H1 (cell line): ENCODE results near the gene RELN. TPM values are rescaled to one million over a fixed set of nuclear protein-coding genes. Genes with fewer than 3 reads are reported as not detected.

Experiments used
- CTCF ChIA-PET: fragments of 300-600 bp; sonication (Branson Sonifier 250); formaldehyde crosslinking; loops from one replicate; lab custom pipeline; 2021; ENCODE audit not compliant: partially characterized antibody; lab: Charles Lee
- POLR2A ChIA-PET: fragments of 300-600 bp; sonication (Branson Sonifier 250); formaldehyde crosslinking; loops from one replicate; lab custom pipeline; 2021; ENCODE audit warnings: inconsistent platforms; ENCODE audit not compliant: partially characterized antibody; lab: Charles Lee
- DNase-seq, 2 experiments: peaks; one replicate each; pipeline versions ENCODE4 v3.0.0 to v3.0.0-alpha.2; 2010 to 2022; ENCODE audit warnings: low spot score in 2 of 2, low read depth in 1 of 2, mixed read lengths in 1 of 2
- FAIRE-seq: peaks from 2 replicates; lab custom pipeline; 2011; peaks lifted over from hg19 to GRCh38; lab: Jason Lieb, UNC
- H2AFZ ChIP-seq: 2 replicates; pipeline ENCODE4 v1.8.1; 2012; ENCODE audit warnings: low read length, inconsistent platforms
- H2AK5ac ChIP-seq: 2 replicates; pipeline ENCODE4 v1.6.1; 2013; ENCODE audit warnings: low read depth, low read length
- H2BK120ac ChIP-seq: replicated peaks from 2 replicates; pipeline ENCODE3; 2013; ENCODE audit warnings: low read depth, low read length, inconsistent platforms
- H2BK12ac ChIP-seq: 2 replicates; pipeline ENCODE4 v1.6.1; 2013; ENCODE audit warnings: low read depth, low read length
- H2BK15ac ChIP-seq: 2 replicates; pipeline ENCODE4 v1.6.1; 2013; ENCODE audit warnings: low read length
- H2BK20ac ChIP-seq: 2 replicates; pipeline ENCODE4 v1.6.1; 2013; ENCODE audit warnings: low read length
- H2BK5ac ChIP-seq: 2 replicates; pipeline ENCODE4 v1.6.1; 2013; ENCODE audit warnings: low read depth, low read length
- H3K14ac ChIP-seq: 2 replicates; pipeline ENCODE4 v1.6.1; 2013; ENCODE audit warnings: inconsistent platforms; ENCODE audit not compliant: insufficient read length
- H3K18ac ChIP-seq: 2 replicates; pipeline ENCODE4 v1.6.1; 2013; ENCODE audit warnings: low read length; ENCODE audit errors: extremely low read depth
- H3K23ac ChIP-seq: 2 replicates; pipeline ENCODE4 v1.6.1; 2013; ENCODE audit warnings: inconsistent platforms; ENCODE audit not compliant: insufficient read length
- H3K23me2 ChIP-seq: 2 replicates; pipeline ENCODE4 v1.6.1; 2013; ENCODE audit warnings: low read depth, low read length
- H3K27ac ChIP-seq: 2 replicates; pipeline ENCODE4 v1.6.1; 2011; ENCODE audit warnings: low read depth, low read length, inconsistent platforms
- H3K27me3 ChIP-seq, 4 experiments: replicated peaks in 1 of 4; 1 replicate in 1 of 4; 2 replicates in 3 of 4; pipeline versions ENCODE4 v1.6.1 to v1.8.1; 2011 to 2013; ENCODE audit warnings: low read length in 3 of 4, mild to moderate bottlenecking in 3 of 4, inconsistent platforms in 2 of 4, mixed read lengths in 2 of 4, moderate library complexity in 1 of 4; ENCODE audit not compliant: control insufficient read depth in 3 of 4, insufficient read depth in 3 of 4; ENCODE audit errors: extremely low read depth in 1 of 4
- H3K36me3 ChIP-seq, 4 experiments: 2 replicates each; pipeline versions ENCODE4 v1.6.1 to v1.8.1; 2011 to 2013; ENCODE audit warnings: mild to moderate bottlenecking in 4 of 4, low read length in 3 of 4, moderate library complexity in 2 of 4, control low read depth in 1 of 4, inconsistent platforms in 1 of 4; ENCODE audit not compliant: insufficient read depth in 4 of 4, control insufficient read depth in 2 of 4
- H3K4ac ChIP-seq: replicated peaks from 2 replicates; pipeline ENCODE3; 2013; ENCODE audit warnings: low read length, low read depth, mixed read lengths, inconsistent platforms; ENCODE audit not compliant: insufficient read length
- H3K4me1 ChIP-seq, 4 experiments: replicated peaks in 1 of 4; 1 replicate in 1 of 4; 2 replicates in 3 of 4; pipeline versions ENCODE4 v1.6.1 to v1.8.1; 2011 to 2013; ENCODE audit warnings: low read length in 3 of 4, inconsistent platforms in 2 of 4, mixed read lengths in 1 of 4; ENCODE audit not compliant: insufficient read depth in 4 of 4, control insufficient read depth in 3 of 4
- H3K4me2 ChIP-seq, 2 experiments: 2 replicates each; pipeline versions ENCODE4 v1.6.1 to v1.8.1; 2011 to 2013; ENCODE audit warnings: low read depth in 2 of 2, low read length in 2 of 2, control low read depth in 1 of 2, inconsistent platforms in 1 of 2, mild to moderate bottlenecking in 1 of 2; ENCODE audit not compliant: insufficient read depth in 1 of 2
- H3K4me3 ChIP-seq, 4 experiments: fragments of 200-600, 300-600 bp in 1 of 4; sonication (generic), shearing (Covaris generic), sonication (Bioruptor Twin) in 1 of 4; 2 replicates each; pipeline versions ENCODE4 v1.5.1 to v1.8.1; 2011 to 2016; ENCODE audit warnings: low read length in 4 of 4, low read depth in 3 of 4, control low read depth in 2 of 4, inconsistent platforms in 2 of 4, mild to moderate bottlenecking in 2 of 4, mixed read lengths in 1 of 4, moderate library complexity in 1 of 4; ENCODE audit not compliant: insufficient read depth in 2 of 4; ENCODE audit errors: extremely low read depth in 1 of 4
- H3K56ac ChIP-seq: replicated peaks from 2 replicates; pipeline ENCODE3; 2013; ENCODE audit warnings: low read depth, mild to moderate bottlenecking, mixed read lengths, low read length, inconsistent platforms; ENCODE audit not compliant: insufficient read length
- H3K79me1 ChIP-seq: 2 replicates; pipeline ENCODE4 v1.6.1; 2013; ENCODE audit warnings: low read depth, low read length, control low read depth
- H3K79me2 ChIP-seq, 2 experiments: 2 replicates each; pipeline versions ENCODE4 v1.6.1 to v1.8.1; 2012 to 2013; ENCODE audit warnings: low read length in 2 of 2, mild to moderate bottlenecking in 2 of 2, inconsistent platforms in 1 of 2; ENCODE audit not compliant: insufficient read depth in 2 of 2, control insufficient read depth in 1 of 2
- H3K9ac ChIP-seq, 4 experiments: replicated peaks in 1 of 4; 1 replicate in 1 of 4; 2 replicates in 3 of 4; pipeline versions ENCODE4 v1.6.1 to v1.8.1; 2011 to 2013; ENCODE audit warnings: low read depth in 3 of 4, low read length in 3 of 4, control low read depth in 2 of 4, mild to moderate bottlenecking in 2 of 4, moderate library complexity in 2 of 4, inconsistent platforms in 1 of 4; ENCODE audit errors: extremely low read depth in 1 of 4
- H3K9me3 ChIP-seq, 2 experiments: 2 replicates each; pipeline versions ENCODE4 v1.6.1 to v1.8.1; 2012 to 2013; ENCODE audit warnings: mild to moderate bottlenecking in 2 of 2, moderate library complexity in 2 of 2, control low read depth in 1 of 2, inconsistent platforms in 1 of 2, low read depth in 1 of 2, low read length in 1 of 2, mixed read lengths in 1 of 2; ENCODE audit not compliant: insufficient read depth in 2 of 2
- H4K20me1 ChIP-seq, 2 experiments: replicated peaks in 1 of 2; 2 replicates each; pipeline versions ENCODE3 to v1.8.1; 2011 to 2013; ENCODE audit warnings: inconsistent platforms in 2 of 2, low read length in 2 of 2, mild to moderate bottlenecking in 1 of 2; ENCODE audit not compliant: insufficient read depth in 2 of 2, control insufficient read depth in 1 of 2
- H4K5ac ChIP-seq: 2 replicates; pipeline ENCODE4 v1.6.1; 2013; ENCODE audit warnings: low read length, low read depth, mixed read lengths, inconsistent platforms; ENCODE audit not compliant: insufficient read length
- H4K8ac ChIP-seq: 2 replicates; pipeline ENCODE4 v1.8.0; 2013; ENCODE audit warnings: mild to moderate bottlenecking, moderate library complexity, low read length, inconsistent platforms; ENCODE audit not compliant: insufficient read depth; ENCODE audit errors: extremely low read depth
- H4K91ac ChIP-seq: replicated peaks from 2 replicates; pipeline ENCODE3; 2013; ENCODE audit warnings: low read length, mixed read lengths, inconsistent platforms; ENCODE audit not compliant: insufficient read length
- BACH1 ChIP-seq: IDR thresholded peaks from 2 replicates; pipeline ENCODE4 v1.6.1; 2012; ENCODE audit warnings: low read length, improper control_type of control experiment
- GTF2F1 ChIP-seq: IDR thresholded peaks from 2 replicates; pipeline ENCODE4 v1.6.1; 2012; ENCODE audit warnings: low read depth, low read length, improper control_type of control experiment, borderline replicate concordance
- HDAC2 ChIP-seq, 2 experiments: fragments of 300-600 bp in 1 of 2; sonication (generic) in 1 of 2; IDR thresholded peaks; 2 replicates each; pipeline ENCODE4 v1.6.1; 2011 to 2012; ENCODE audit warnings: low read depth in 2 of 2, low read length in 2 of 2, mild to moderate bottlenecking in 2 of 2, moderate library complexity in 2 of 2, borderline replicate concordance in 1 of 2, inconsistent platforms in 1 of 2
- JUN ChIP-seq: IDR thresholded peaks from 2 replicates; pipeline ENCODE4 v1.6.1; 2011; ENCODE audit warnings: low read depth, mild to moderate bottlenecking, improper control_type of control experiment, low read length
- MAFK ChIP-seq: IDR thresholded peaks from 2 replicates; pipeline ENCODE4 v1.6.1; 2012; ENCODE audit warnings: low read depth, mild to moderate bottlenecking, improper control_type of control experiment, low read length
- RBBP5 ChIP-seq: IDR thresholded peaks from 2 replicates; pipeline ENCODE4 v1.7.1; 2012; ENCODE audit warnings: low read depth, mild to moderate bottlenecking, inconsistent platforms, low read length, moderate library complexity, borderline replicate concordance
- RFX5 ChIP-seq: IDR thresholded peaks from 2 replicates; pipeline ENCODE4 v1.6.1; 2011; ENCODE audit warnings: low read depth, low read length, improper control_type of control experiment, borderline replicate concordance
- RNF2 ChIP-seq: fragments of 200-900, 300-1000 bp; sonication (generic); IDR thresholded peaks from 2 replicates; pipeline ENCODE4 v1.7.1; 2016; ENCODE audit warnings: borderline replicate concordance, low read depth, mild to moderate bottlenecking, antibody characterized with exemption, low read length; ENCODE audit not compliant: poor library complexity, severe bottlenecking; ENCODE audit errors: missing control alignments
- SIN3A ChIP-seq, 2 experiments: IDR thresholded peaks in 1 of 2; conservative IDR thresholded peaks in 1 of 2; 2 replicates each; pipeline ENCODE4 v1.6.1; 2011 to 2012; ENCODE audit warnings: low read length in 2 of 2, improper control_type of control experiment in 1 of 2, low read depth in 1 of 2, mild to moderate bottlenecking in 1 of 2
- SRF ChIP-seq: IDR thresholded peaks from 2 replicates; pipeline ENCODE4 v1.6.1; 2011; ENCODE audit warnings: mild to moderate bottlenecking, low read depth, low read length, moderate library complexity
- TBP ChIP-seq: IDR thresholded peaks from 2 replicates; pipeline ENCODE4 v1.6.1; 2011; ENCODE audit warnings: low read depth, low read length, improper control_type of control experiment
- YY1 ChIP-seq: IDR thresholded peaks from 2 replicates; pipeline ENCODE4 v1.6.1; 2011; ENCODE audit warnings: low read depth, mild to moderate bottlenecking, low read length
- ZNF274 ChIP-seq: IDR thresholded peaks from 2 replicates; pipeline ENCODE4 v1.7.0; 2012; ENCODE audit warnings: low read length, borderline replicate concordance; ENCODE audit errors: extremely low read depth
- WGBS, 2 experiments: shearing (Covaris generic) in 1 of 2; methylation state at CpG; one replicate each; pipeline versions ENCODE4 v1.1.6 to v1.1.7; 2013 to 2015; ENCODE audit warnings: low lambda C conversion rate in 2 of 2, mixed read lengths in 2 of 2, inconsistent platforms in 1 of 2, low coverage in 1 of 2, missing lambda C conversion rate in 1 of 2; ENCODE audit not compliant: insufficient replicate concordance in 2 of 2, insufficient coverage in 1 of 2, insufficient read length in 1 of 2; ENCODE audit errors: extremely low coverage in 1 of 2, missing lambda C conversion rate in 1 of 2; 5-methylcytosine and 5-hydroxymethylcytosine counted together
- polyA plus RNA-seq, 7 experiments: library from polyadenylated mRNA; depleted of rRNA in 3 of 7; stranded (reverse) in 5 of 7; unstranded in 2 of 7; fragments of >200 nt in 5 of 7; fragments of 200-250 nt in 2 of 7; gene quantifications; 1 replicate in 5 of 7; 2 replicates in 1 of 7; 4 replicates in 1 of 7; pipeline versions ENCODE4 v1.2.1 to v1.2.3, GENCODE V29; 2011 to 2013; ENCODE audit warnings: missing spikeins in 2 of 7, mixed read lengths in 2 of 7
- total RNA-seq: library from RNA; stranded (reverse); fragmentation: NEBNext Ultra II Directional; extraction: Animal tissue kit (Norgen Biotek cat#: 25700); gene quantifications from 2 replicates; pipeline ENCODE4 v1.2.1, GENCODE V29; 2021

Gene RELN
- total and polyA plus RNA-seq, 2 of the 8 experiments (the other 6 are each of a cell fraction or from before 2014, with no cell fraction given): 0.03 to 0.07 TPM

DNA sequence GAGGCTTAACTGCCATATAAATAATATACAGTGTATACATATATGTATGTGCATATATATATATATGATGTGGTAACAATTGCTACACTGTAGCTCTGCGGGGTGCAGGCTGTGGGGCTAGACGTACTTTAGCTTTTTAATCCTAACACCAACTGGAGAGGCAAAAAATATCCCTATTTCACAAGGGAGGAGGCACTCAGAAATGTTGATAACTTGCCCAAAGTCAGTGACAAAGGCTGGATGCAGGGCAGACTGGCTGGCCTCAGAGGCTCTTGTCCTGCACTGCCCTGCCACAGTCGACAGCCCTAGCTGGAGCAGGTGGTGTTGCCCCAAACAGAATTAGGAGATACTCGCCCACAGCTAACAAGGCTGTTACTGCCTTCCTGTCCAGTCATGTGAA lies 1.5 kb upstream of the RELN start:
- Histone ChIP-seq H3K14ac (no peak overlapping the region), H3K4me1 (peaks cover 0 to 2% (median 0%) of the 10 kb centered on the region in 4 experiments; a peak in 1 of 7 replicates), H3K79me2 (no peaks in the 10 kb centered on the region), H2AK5ac (no peak overlapping the region), H4K20me1 (no peaks in the 10 kb centered on the region), H3K79me1 (no peaks in the 10 kb centered on the region), H2BK120ac (no peak overlapping the region), H3K9me3 (no peaks in the 10 kb centered on the region), H3K27ac (no peak overlapping the region), H4K8ac (no peak overlapping the region), H3K23ac (no peak overlapping the region), H2BK12ac (no peak overlapping the region), H3K27me3 (peaks cover 11 to 47% (median 42%) of the 10 kb centered on the region in 4 experiments), H3K23me2 (peaks cover 15% of the 10 kb centered on the region), H4K5ac (no peak overlapping the region), H2BK15ac (no peak overlapping the region), H2BK5ac (no peak overlapping the region), H3K18ac (no peak overlapping the region), H3K56ac (no peak overlapping the region), H4K91ac (no peak overlapping the region), H3K4me3 (peak overlapping the region in 1 of 4 experiments; percentile 66; a peak in 1 of 8 replicates), H3K4ac (no peak overlapping the region), H2BK20ac (no peak overlapping the region), H3K4me2 (peak overlapping the region; percentile 72 to 81; a peak in 2 of 4 replicates), H3K9ac (no peak overlapping the region), H2AFZ (no peak overlapping the region), H3K36me3 (no peaks in the 10 kb centered on the region)
- no peak for FAIRE-seq
- ChIA-PET CTCF (interaction anchor here (0.9 to 1.6 kb wide), 4 partner anchors 10 to 420 kb away, joined by 3 read pairs; no protein-coding TSS in a partner anchor), POLR2A (no interaction called here)
- WGBS, 2 experiments: 71% methylated on average over 4 of the region's 4 CpGs; no CpG with 5 or more reads in 1 of the 2 experiments
- no peak for DNase-seq
- TF ChIP-seq SRF (no peak), ZNF274 (no peak), RBBP5 (no peak), RFX5 (no peak), SIN3A (conservative IDR thresholded peaks at IDR 0.05 in 1 of 2, IDR thresholded peaks at IDR 0.05 in 1 of 2; ENCODE audit: low read depth in 1 of 2, low read length in 2 of 2) (no peak), MAFK (no peak), HDAC2 (IDR thresholded peaks at IDR 0.05; ENCODE audit: borderline replicate concordance in 1 of 2, low read depth in 2 of 2, low read length in 2 of 2) (no peak), YY1 (no peak), BACH1 (no peak), TBP (no peak), JUN (no peak), GTF2F1 (no peak), RNF2 (no peak)
